ENCODE measurements around the gene TENM3.

The TENM3 gene

DNA sequence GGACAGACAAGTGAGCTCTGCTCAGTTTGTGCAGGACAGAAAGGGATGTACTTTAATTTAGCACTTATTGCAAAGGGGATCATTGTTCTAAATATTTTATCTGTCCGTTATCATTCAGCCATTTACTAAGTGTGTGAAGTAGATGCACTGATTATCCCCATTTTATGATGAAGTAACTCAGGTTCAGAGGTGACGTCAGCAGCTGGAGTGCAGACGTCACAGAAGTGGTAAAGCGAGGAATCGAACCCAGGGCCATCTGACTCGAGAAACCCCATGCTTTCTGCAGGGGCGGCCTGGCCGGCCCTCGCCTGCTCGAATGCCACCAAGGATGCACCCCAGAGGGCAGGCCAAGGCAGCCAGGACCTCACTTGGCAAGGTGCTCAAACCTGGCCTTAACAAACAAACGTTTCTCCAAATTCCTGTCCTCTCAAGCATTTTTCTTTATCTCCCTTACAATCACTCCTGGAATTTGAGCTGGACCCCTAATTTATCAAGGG lies 599.0 kb downstream of the TENM3 start:
- DNase-seq (ENCODE audit: low read depth in 2 of 2): no peak

DNA sequence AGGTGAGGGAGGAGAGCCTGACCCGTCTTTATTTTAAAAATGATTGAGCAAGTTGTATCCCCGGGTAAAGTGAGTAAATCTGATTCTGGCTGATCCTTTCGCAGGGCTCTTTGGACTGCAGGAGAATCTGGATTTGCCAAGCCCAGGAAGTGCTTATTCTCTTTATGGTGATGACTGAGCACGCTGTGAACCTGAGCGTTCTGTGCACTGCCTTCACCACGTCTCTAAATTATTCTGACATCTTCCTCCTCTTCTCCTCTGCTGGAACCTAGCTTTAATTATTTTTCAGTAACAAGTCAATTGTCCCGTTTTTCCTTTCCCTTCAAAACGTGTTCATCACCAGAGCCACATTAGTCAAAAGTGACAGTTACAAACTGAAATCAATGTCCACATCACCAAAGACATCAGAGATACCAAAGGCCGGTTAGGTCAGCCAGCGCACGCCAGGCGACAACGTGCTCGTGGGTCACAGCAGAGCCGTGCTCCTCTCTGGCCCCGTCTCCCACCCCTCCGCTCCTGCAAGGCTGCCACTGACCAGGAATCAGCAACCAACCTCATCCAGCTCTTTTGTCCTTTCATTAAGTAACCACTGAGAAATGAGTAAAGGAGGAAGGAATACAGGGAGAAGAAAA lies 599.7 kb downstream of the TENM3 start:
- no peak for DNase-seq (ENCODE audit: low read depth in 2 of 2)

DNA sequence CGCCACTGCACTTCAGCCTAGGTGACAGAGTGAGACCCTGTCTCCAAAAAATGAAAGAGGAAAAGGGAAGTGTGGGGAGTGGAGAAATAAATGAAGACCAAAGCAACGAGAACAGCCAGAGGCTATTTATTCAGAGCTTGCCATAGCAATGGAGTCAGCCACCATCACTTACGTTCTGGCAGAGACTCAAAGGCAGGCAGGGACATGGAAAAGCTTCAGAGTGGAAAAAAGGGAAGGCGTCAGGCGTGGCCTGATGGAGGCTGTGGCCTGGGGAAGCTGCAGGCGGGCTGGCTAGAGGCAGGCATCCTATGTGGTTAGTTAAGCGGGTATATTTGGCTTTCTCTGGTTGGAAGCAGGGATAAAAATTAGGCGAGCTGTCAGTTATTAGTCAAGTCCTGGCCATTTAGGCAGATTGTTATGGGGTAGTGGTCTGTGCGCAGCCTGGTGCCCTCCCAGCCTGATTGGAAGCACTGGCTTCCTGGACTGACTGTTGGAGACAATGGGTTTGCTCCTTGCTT lies 600.7 kb downstream of the TENM3 start:
- no peak for DNase-seq (ENCODE audit: low read depth in 2 of 2)

DNA sequence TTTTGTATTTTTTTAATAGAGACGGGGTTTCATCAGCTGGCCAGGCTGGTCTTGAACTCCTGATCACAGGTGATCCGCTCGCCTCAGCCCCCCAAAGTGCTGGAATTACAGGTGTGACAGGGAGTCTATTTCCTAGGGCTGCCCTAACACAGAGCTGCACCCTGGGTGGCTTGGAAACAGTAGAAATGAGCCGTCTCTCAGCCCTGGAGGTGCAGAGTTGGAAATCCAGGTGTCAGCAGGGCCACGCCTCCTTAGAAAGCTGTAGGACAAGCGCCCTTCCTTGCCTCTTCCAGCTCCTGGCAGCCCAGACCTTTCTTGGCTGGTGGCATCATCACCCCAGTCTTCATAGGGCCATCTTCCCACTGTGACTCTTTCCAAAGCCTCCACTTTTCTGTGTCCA lies 602.4 kb downstream of the TENM3 start:
- DNase-seq (ENCODE audit: low read depth in 2 of 2): no peak

DNA sequence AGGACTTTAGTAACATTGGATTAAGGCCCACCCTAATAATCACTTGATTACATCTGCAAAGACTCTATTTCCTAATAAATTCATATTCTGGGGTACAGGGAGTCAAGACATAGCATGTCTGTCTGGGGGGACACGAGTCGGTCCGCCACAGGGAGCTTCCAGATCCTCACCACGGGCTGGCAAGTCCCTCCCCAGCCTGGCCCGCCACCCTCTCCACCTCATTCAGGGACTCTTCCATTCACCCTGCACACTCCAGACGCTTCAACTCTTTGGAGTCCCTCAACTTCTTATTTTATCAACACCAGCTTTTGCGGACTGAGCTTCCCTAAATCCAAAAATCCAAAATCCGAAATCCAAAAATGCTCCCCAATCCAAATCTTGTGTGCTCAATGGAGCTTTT lies 602.8 kb downstream of the TENM3 start:
- no peak for DNase-seq (ENCODE audit: low read depth in 2 of 2)

DNA sequence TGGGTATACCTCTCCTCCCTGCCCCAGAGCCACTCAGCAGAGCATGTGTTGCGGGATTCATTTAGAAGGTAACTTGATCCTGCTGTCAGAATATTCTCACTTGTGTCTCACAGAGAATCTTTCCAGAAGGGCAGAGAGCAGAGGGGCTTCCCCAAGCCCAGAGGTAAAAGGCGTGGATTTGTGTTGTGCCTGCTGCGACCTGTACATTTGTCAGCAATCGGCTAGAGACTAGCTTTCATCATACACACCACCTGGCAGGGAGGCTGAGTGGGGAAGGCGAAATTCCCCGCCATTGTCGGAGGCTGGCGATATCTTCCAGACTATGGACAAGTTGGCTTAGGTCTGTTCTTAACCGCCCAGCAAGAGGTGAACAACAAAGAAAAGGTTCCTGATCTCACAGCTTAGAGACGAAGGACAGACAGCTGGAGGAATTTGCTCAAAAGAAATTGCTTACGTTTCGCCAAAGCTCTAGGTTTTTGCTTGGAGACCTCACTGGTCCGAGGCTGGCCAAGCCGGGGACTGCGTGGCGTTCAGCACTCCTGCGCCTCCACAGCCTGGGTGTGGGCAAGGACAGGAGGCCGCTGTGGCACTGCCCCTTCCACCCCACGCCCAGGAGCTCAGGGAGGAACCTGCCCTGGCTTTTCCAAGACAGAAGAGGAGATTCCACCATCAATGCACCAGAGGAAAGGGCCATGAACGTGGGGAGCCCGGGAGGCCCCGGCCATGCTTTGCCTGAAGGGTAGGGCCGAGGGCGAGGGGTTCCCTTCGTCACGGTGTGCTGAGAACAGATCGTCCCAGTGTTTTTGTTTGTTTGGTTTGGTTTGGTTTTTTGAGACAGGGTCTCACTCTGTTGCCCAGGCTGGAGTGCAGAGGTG lies 604.6 kb downstream of the TENM3 start:
- DNase-seq (ENCODE audit: low read depth in 2 of 2): no peak

DNA sequence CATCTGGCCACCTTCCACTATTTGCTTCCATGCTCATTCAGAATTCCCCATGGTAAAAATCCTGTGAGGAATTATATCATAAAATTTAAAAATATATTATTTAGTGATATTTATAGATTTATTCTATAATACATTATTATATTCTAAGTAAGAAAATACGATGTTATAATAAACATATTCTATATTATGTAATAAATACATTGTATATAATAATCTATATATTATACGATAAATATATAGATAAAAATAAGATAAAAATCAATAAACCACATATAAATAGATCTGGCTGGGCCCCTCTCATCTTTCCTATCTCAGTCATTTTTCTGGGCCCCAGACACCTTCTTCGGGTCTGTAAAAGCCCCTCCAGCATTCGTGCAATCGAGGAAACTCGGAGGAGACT lies 605.5 kb downstream of the TENM3 start:
- no peak for DNase-seq (ENCODE audit: low read depth in 2 of 2)

Measured in stimulated activated CD8-positive, alpha-beta memory T cell treated with anti-CD3 and anti-CD28 coated beads, Interleukin-7, amount 100 ng/mL, for 1 hour (primary cell).